ENCODE data around the gene RNGTT.

Gene RNGTT

GRCh38 chr6:88890860-88891845 lies 72.3 kb downstream of the RNGTT start:
- H3K36me3 ChIP-seq (ENCODE audit: control insufficient read depth, insufficient read depth, low read length) = peaks cover 11% of the 10 kb centered on the region
- DNase-seq = no peak
- H3K27ac ChIP-seq (ENCODE audit: insufficient read depth, low read length, poor library complexity, severe bottlenecking) = no peak overlapping the region
- H3K9me3 ChIP-seq (ENCODE audit: control insufficient read depth, low read length) = no peaks in the 10 kb centered on the region
- no peaks in the 10 kb centered on the region for H3K27me3 ChIP-seq (replicated peaks; ENCODE audit: control insufficient read depth, insufficient read depth, low read length, poor library complexity, severe bottlenecking)
- no peak overlapping the region for H3K4me3 ChIP-seq (ENCODE audit: insufficient read depth, low read depth, low read length, poor library complexity, severe bottlenecking)
- no peaks in the 10 kb centered on the region for H3K4me1 ChIP-seq (ENCODE audit: control insufficient read depth, insufficient read depth, low read length, poor library complexity, severe bottlenecking)

GRCh38 chr6:88890394-88890793 lies 73.0 kb downstream of the RNGTT start:
- Histone ChIP-seq H3K36me3 (ENCODE audit: control insufficient read depth, insufficient read depth, low read length) (peaks cover 11% of the 10 kb centered on the region), H3K4me1 (ENCODE audit: control insufficient read depth, insufficient read depth, low read length, poor library complexity, severe bottlenecking) (no peaks in the 10 kb centered on the region), H3K27ac (ENCODE audit: insufficient read depth, low read length, poor library complexity, severe bottlenecking) (no peak overlapping the region), H3K4me3 (ENCODE audit: insufficient read depth, low read depth, low read length, poor library complexity, severe bottlenecking) (no peak overlapping the region), H3K9me3 (ENCODE audit: control insufficient read depth, low read length) (no peaks in the 10 kb centered on the region), H3K27me3 (replicated peaks; ENCODE audit: control insufficient read depth, insufficient read depth, low read length, poor library complexity, severe bottlenecking) (no peaks in the 10 kb centered on the region)
- DNase-seq = no peak

- H3K27ac ChIP-seq (ENCODE audit: insufficient read depth, low read length, poor library complexity, severe bottlenecking) = no peak overlapping the region
- H3K27me3 ChIP-seq (replicated peaks; ENCODE audit: control insufficient read depth, insufficient read depth, low read length, poor library complexity, severe bottlenecking) = no peaks in the 10 kb centered on the region
- no peak overlapping the region for H3K4me3 ChIP-seq (ENCODE audit: insufficient read depth, low read depth, low read length, poor library complexity, severe bottlenecking)
- H3K9me3 ChIP-seq (ENCODE audit: control insufficient read depth, low read length) = no peaks in the 10 kb centered on the region
- DNase-seq = no peak
- H3K36me3 ChIP-seq (ENCODE audit: control insufficient read depth, insufficient read depth, low read length) = peaks cover 4% of the 10 kb centered on the region
- H3K4me1 ChIP-seq (ENCODE audit: control insufficient read depth, insufficient read depth, low read length, poor library complexity, severe bottlenecking) = no peaks in the 10 kb centered on the region
Observed at GRCh38 chr6:88884361-88884760, 79.1 kb downstream of the RNGTT start.

- peaks cover 4% of the 10 kb centered on the region for H3K36me3 ChIP-seq (ENCODE audit: control insufficient read depth, insufficient read depth, low read length)
- H3K4me3 ChIP-seq (ENCODE audit: insufficient read depth, low read depth, low read length, poor library complexity, severe bottlenecking) = no peak overlapping the region
- no peaks in the 10 kb centered on the region for H3K4me1 ChIP-seq (ENCODE audit: control insufficient read depth, insufficient read depth, low read length, poor library complexity, severe bottlenecking)
- H3K9me3 ChIP-seq (ENCODE audit: control insufficient read depth, low read length) = no peaks in the 10 kb centered on the region
- no peak for DNase-seq
- no peak overlapping the region for H3K27ac ChIP-seq (ENCODE audit: insufficient read depth, low read length, poor library complexity, severe bottlenecking)
- no peaks in the 10 kb centered on the region for H3K27me3 ChIP-seq (replicated peaks; ENCODE audit: control insufficient read depth, insufficient read depth, low read length, poor library complexity, severe bottlenecking)
Observed at GRCh38 chr6:88882536-88882935, 80.9 kb downstream of the RNGTT start.

- H3K27ac ChIP-seq (ENCODE audit: insufficient read depth, low read length, poor library complexity, severe bottlenecking) = no peak overlapping the region
- H3K27me3 ChIP-seq (replicated peaks; ENCODE audit: control insufficient read depth, insufficient read depth, low read length, poor library complexity, severe bottlenecking) = no peaks in the 10 kb centered on the region
- DNase-seq = no peak
- no peaks in the 10 kb centered on the region for H3K4me1 ChIP-seq (ENCODE audit: control insufficient read depth, insufficient read depth, low read length, poor library complexity, severe bottlenecking)
- no peaks in the 10 kb centered on the region for H3K36me3 ChIP-seq (ENCODE audit: control insufficient read depth, insufficient read depth, low read length)
- H3K9me3 ChIP-seq (ENCODE audit: control insufficient read depth, low read length) = no peaks in the 10 kb centered on the region
- H3K4me3 ChIP-seq (ENCODE audit: insufficient read depth, low read depth, low read length, poor library complexity, severe bottlenecking) = no peak overlapping the region
Observed at GRCh38 chr6:88881451-88881850, 82.0 kb downstream of the RNGTT start.

- Histone ChIP-seq H3K9me3 (ENCODE audit: control insufficient read depth, low read length) (no peaks in the 10 kb centered on the region), H3K4me3 (ENCODE audit: insufficient read depth, low read depth, low read length, poor library complexity, severe bottlenecking) (no peak overlapping the region), H3K36me3 (ENCODE audit: control insufficient read depth, insufficient read depth, low read length) (no peaks in the 10 kb centered on the region), H3K27me3 (replicated peaks; ENCODE audit: control insufficient read depth, insufficient read depth, low read length, poor library complexity, severe bottlenecking) (no peaks in the 10 kb centered on the region), H3K4me1 (ENCODE audit: control insufficient read depth, insufficient read depth, low read length, poor library complexity, severe bottlenecking) (no peaks in the 10 kb centered on the region), H3K27ac (ENCODE audit: insufficient read depth, low read length, poor library complexity, severe bottlenecking) (no peak overlapping the region)
- DNase-seq = no peak
Observed at GRCh38 chr6:88880021-88880420, 83.4 kb downstream of the RNGTT start.

GRCh38 chr6:88877893-88878292 lies 85.5 kb downstream of the RNGTT start:
- Histone ChIP-seq H3K4me1 (ENCODE audit: control insufficient read depth, insufficient read depth, low read length, poor library complexity, severe bottlenecking) (no peaks in the 10 kb centered on the region), H3K4me3 (ENCODE audit: insufficient read depth, low read depth, low read length, poor library complexity, severe bottlenecking) (no peak overlapping the region), H3K27me3 (replicated peaks; ENCODE audit: control insufficient read depth, insufficient read depth, low read length, poor library complexity, severe bottlenecking) (no peaks in the 10 kb centered on the region), H3K27ac (ENCODE audit: insufficient read depth, low read length, poor library complexity, severe bottlenecking) (no peak overlapping the region), H3K9me3 (ENCODE audit: control insufficient read depth, low read length) (no peaks in the 10 kb centered on the region), H3K36me3 (ENCODE audit: control insufficient read depth, insufficient read depth, low read length) (no peaks in the 10 kb centered on the region)
- no peak for DNase-seq

- no peak for DNase-seq
- H3K4me3 ChIP-seq (ENCODE audit: insufficient read depth, low read depth, low read length, poor library complexity, severe bottlenecking) = no peak overlapping the region
- no peaks in the 10 kb centered on the region for H3K4me1 ChIP-seq (ENCODE audit: control insufficient read depth, insufficient read depth, low read length, poor library complexity, severe bottlenecking)
- no peaks in the 10 kb centered on the region for H3K27me3 ChIP-seq (replicated peaks; ENCODE audit: control insufficient read depth, insufficient read depth, low read length, poor library complexity, severe bottlenecking)
- no peaks in the 10 kb centered on the region for H3K36me3 ChIP-seq (ENCODE audit: control insufficient read depth, insufficient read depth, low read length)
- no peaks in the 10 kb centered on the region for H3K9me3 ChIP-seq (ENCODE audit: control insufficient read depth, low read length)
- no peak overlapping the region for H3K27ac ChIP-seq (ENCODE audit: insufficient read depth, low read length, poor library complexity, severe bottlenecking)
Observed at GRCh38 chr6:88872962-88873361, 90.5 kb downstream of the RNGTT start.

GRCh38 chr6:88871498-88871897 lies 91.9 kb downstream of the RNGTT start:
- no peak for DNase-seq
- H3K36me3 ChIP-seq (ENCODE audit: control insufficient read depth, insufficient read depth, low read length) = no peaks in the 10 kb centered on the region
- H3K27me3 ChIP-seq (replicated peaks; ENCODE audit: control insufficient read depth, insufficient read depth, low read length, poor library complexity, severe bottlenecking) = no peaks in the 10 kb centered on the region
- H3K4me3 ChIP-seq (ENCODE audit: insufficient read depth, low read depth, low read length, poor library complexity, severe bottlenecking) = no peak overlapping the region
- no peaks in the 10 kb centered on the region for H3K9me3 ChIP-seq (ENCODE audit: control insufficient read depth, low read length)
- no peak overlapping the region for H3K27ac ChIP-seq (ENCODE audit: insufficient read depth, low read length, poor library complexity, severe bottlenecking)
- H3K4me1 ChIP-seq (ENCODE audit: control insufficient read depth, insufficient read depth, low read length, poor library complexity, severe bottlenecking) = no peaks in the 10 kb centered on the region

- peak in 1 of 3 donors; percentile 10 for DNase-seq
- no peaks in the 10 kb centered on the region for H3K9me3 ChIP-seq (ENCODE audit: control insufficient read depth, low read length)
Observed at GRCh38 chr6:88870717-88871330, 92.6 kb downstream of the RNGTT start.

More at GRCh38 chr6:88870717-88871330, 92.6 kb downstream of the RNGTT start:
- Histone ChIP-seq H3K4me3 (ENCODE audit: insufficient read depth, low read depth, low read length, poor library complexity, severe bottlenecking) (no peak overlapping the region), H3K4me1 (ENCODE audit: control insufficient read depth, insufficient read depth, low read length, poor library complexity, severe bottlenecking) (no peaks in the 10 kb centered on the region), H3K27me3 (replicated peaks; ENCODE audit: control insufficient read depth, insufficient read depth, low read length, poor library complexity, severe bottlenecking) (no peaks in the 10 kb centered on the region), H3K27ac (ENCODE audit: insufficient read depth, low read length, poor library complexity, severe bottlenecking) (no peak overlapping the region), H3K36me3 (ENCODE audit: control insufficient read depth, insufficient read depth, low read length) (no peaks in the 10 kb centered on the region)

All from effector memory CD4-positive, alpha-beta T cell (primary cell).